ENCODE results near the gene SIGLEC15. TPM values are rescaled to one million over a fixed set of nuclear protein-coding genes. Genes with fewer than 3 reads are reported as not detected.

The SIGLEC15 gene
- total RNA-seq, 1 experiment from 2014 or later: 0.13 TPM

- Histone ChIP-seq H3K23me2 (ENCODE audit: insufficient read length, low read depth, low read length, poor library complexity, severe bottlenecking) (no peaks in the 10 kb centered on the region), H3K27ac (ENCODE audit: insufficient read length, low read depth, low read length) (no peak overlapping the region), H3K14ac (ENCODE audit: insufficient read depth, low read length) (no peak overlapping the region), H4K5ac (ENCODE audit: insufficient read length, low read depth, low read length) (no peak overlapping the region), H3K23ac (ENCODE audit: insufficient read length, low read depth, low read length) (no peak overlapping the region), H3K9ac (ENCODE audit: extremely low read depth, insufficient read length, low read length) (no peak overlapping the region), H3K18ac (ENCODE audit: insufficient read length, low read depth, low read length) (no peak overlapping the region), H2BK15ac (ENCODE audit: low read depth, low read length) (no peak overlapping the region), H3K4me1 (ENCODE audit: insufficient read depth, low read length) (no peaks in the 10 kb centered on the region), H4K91ac (ENCODE audit: insufficient read length, low read depth, low read length) (no peak overlapping the region), H2AFZ (ENCODE audit: low read length) (no peak overlapping the region), H3K27me3 (ENCODE audit: insufficient read depth, low read length) (no peaks in the 10 kb centered on the region), H4K20me1 (ENCODE audit: control insufficient read depth, insufficient read depth, insufficient read length) (no peaks in the 10 kb centered on the region), H2AK5ac (ENCODE audit: insufficient read length, low read length) (no peak overlapping the region), H3K56ac (ENCODE audit: insufficient read length, low read depth, low read length) (no peak overlapping the region), H3T11ph (ENCODE audit: low read length) (no peak overlapping the region), H3K79me2 (ENCODE audit: insufficient read depth, low read length) (no peaks in the 10 kb centered on the region), H3K79me1 (ENCODE audit: insufficient read depth, low read depth, low read length, poor library complexity, severe bottlenecking) (no peaks in the 10 kb centered on the region), H3K4ac (ENCODE audit: low read depth, low read length) (no peak overlapping the region), H2BK5ac (ENCODE audit: insufficient read length, low read length) (no peak overlapping the region), H2BK20ac (ENCODE audit: low read depth, low read length, poor library complexity, severe bottlenecking) (no peak overlapping the region), H2BK12ac (ENCODE audit: insufficient read length, low read depth, low read length) (no peak overlapping the region), H3K4me2 (ENCODE audit: insufficient read depth, insufficient read length, low read length) (no peak overlapping the region), H2BK120ac (ENCODE audit: low read depth, low read length, poor library complexity, severe bottlenecking) (no peak overlapping the region), H3K9me3 (ENCODE audit: control insufficient read depth, low read depth, low read length) (no peaks in the 10 kb centered on the region), H4K8ac (replicated peaks; ENCODE audit: insufficient read length, low read depth, low read length) (no peak overlapping the region)
- WGBS (ENCODE audit: extremely low coverage, insufficient read length, low lambda C conversion rate): no CpG with 5 or more reads among the region's 10 CpGs
- TF ChIP-seq CTCF (conservative IDR thresholded peaks at IDR 0.05): no peak
- Mint-ChIP-seq H3K4me3 (no peak overlapping the region), H3K27ac (no peak overlapping the region; a peak in 1 of 7 replicates), H3K27me3 (ENCODE audit: low read depth) (no peaks in the 10 kb centered on the region), H3K4me1 (peaks cover 8 to 10% of the 10 kb centered on the region in 2 experiments), H3K9me3 (no peaks in the 10 kb centered on the region), H3K36me3 (ENCODE audit: insufficient read depth in 1 of 3, low read depth in 3 of 3) (peaks cover 11 to 31% (median 29%) of the 10 kb centered on the region in 3 experiments; a peak in 6 of 7 replicates)
- DNase-seq: no peak
Measured at GRCh38 chr18:45851161-45851925, 25.9 kb downstream of the SIGLEC15 start.

Data from H9 (cell line).